Epidermal melanocyte (primary cell): Measurements from ENCODE around the gene PI4K2A.

ENCODE experiments used
- DNase-seq: peaks from one replicate; pipeline ENCODE4 v3.0.0; 2011; ENCODE audit warnings: low spot score; ENCODE audit not compliant: insufficient read length

Gene PI4K2A

GRCh38 chr10:97704341-97704740 lies 63.9 kb downstream of the PI4K2A start:
- DNase-seq: no peak

GRCh38 chr10:97705006-97705670 lies 64.7 kb downstream of the PI4K2A start:
- no peak for DNase-seq

- no peak for DNase-seq
Observed at GRCh38 chr10:97707134-97707861, 66.8 kb downstream of the PI4K2A start.

DNA sequence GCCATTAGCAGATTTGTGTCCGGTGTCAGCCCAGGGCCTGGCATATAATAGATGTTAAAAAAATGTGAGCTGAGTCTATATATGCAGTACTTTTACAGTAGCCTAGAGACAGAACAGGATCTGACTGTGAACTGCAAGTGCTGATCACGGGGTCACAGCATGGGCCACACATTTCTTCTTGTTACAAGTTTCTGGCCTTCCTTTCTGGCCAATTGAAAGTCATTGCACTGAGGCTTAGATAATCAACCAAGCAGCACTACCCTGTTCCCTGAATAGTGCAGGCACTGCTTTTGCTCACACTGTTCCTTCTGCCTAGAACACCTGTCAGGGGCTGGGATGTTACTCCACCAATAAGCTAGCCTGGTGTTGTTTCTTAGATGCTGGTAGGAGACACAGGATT lies 67.7 kb downstream of the PI4K2A start:
- DNase-seq: no peak

GRCh38 chr10:97708976-97709946 lies 68.8 kb downstream of the PI4K2A start:
- DNase-seq: peak; percentile 70

- no peak for DNase-seq
Observed at GRCh38 chr10:97711640-97712572, 71.4 kb downstream of the PI4K2A start.

- DNase-seq: peak; percentile 90
Observed at GRCh38 chr10:97713339-97713825, 72.9 kb downstream of the PI4K2A start, which contains the start of gene MARVELD1. Gene MARVELD1, plus strand, starts transcription at chr10:97713730. Its CDS starts 147 bp downstream, at chr10:97713877.

DNA sequence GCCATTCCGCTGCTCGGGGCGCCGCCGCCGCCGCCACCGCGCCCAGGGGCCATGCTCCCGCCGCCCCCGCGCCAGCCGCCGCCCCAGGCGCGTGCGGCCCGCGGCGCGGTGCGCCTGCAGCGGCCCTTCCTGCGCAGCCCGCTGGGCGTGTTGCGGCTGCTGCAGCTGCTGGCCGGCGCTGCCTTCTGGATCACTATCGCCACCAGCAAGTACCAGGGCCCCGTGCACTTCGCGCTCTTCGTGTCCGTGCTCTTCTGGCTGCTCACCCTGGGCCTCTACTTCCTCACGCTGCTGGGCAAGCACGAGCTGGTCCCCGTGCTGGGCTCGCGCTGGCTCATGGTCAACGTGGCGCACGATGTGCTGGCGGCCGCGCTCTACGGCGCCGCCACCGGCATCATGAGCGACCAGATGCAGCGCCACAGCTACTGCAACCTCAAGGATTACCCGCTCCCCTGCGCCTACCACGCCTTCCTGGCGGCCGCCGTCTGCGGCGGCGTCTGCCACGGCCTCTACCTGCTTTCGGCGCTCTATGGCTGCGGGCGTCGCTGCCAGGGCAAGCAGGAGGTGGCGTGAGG lies 73.4 kb downstream of the PI4K2A start:
- peak; percentile 52 for DNase-seq

GRCh38 chr10:97714401-97715258 lies 74.2 kb downstream of the PI4K2A start:
- DNase-seq: peak; percentile 88

- DNase-seq: no peak
Observed at GRCh38 chr10:97715259-97715874, 74.9 kb downstream of the PI4K2A start.

DNA sequence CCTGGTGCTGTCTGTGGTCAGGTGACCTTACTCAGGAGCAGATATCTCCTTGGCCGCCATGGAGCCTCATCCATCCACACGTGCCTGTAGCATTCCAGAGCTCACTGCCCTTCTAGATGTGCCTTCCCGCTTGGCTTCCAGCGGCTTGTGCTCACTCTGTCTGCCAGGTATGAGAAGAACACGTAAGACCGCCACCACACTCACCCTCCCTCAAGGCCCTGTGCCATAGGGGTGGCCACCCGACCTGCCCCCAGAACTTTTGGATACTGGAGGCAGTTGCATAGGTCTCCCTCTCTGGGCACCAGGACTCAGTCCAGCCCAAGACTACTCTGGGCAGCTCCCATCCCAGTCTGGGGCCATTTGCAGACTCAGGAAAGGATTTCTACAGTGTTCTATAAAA lies 77.2 kb downstream of the PI4K2A start:
- DNase-seq: no peak

GRCh38 chr10:97718178-97718577 lies 77.7 kb downstream of the PI4K2A start:
- DNase-seq: peak; percentile 88

- DNase-seq: no peak
Observed at GRCh38 chr10:97718659-97719142, 78.2 kb downstream of the PI4K2A start.

GRCh38 chr10:97719602-97720001 lies 79.1 kb downstream of the PI4K2A start:
- no peak for DNase-seq

- DNase-seq: no peak
Observed at GRCh38 chr10:97721871-97722780, 81.7 kb downstream of the PI4K2A start.

DNA sequence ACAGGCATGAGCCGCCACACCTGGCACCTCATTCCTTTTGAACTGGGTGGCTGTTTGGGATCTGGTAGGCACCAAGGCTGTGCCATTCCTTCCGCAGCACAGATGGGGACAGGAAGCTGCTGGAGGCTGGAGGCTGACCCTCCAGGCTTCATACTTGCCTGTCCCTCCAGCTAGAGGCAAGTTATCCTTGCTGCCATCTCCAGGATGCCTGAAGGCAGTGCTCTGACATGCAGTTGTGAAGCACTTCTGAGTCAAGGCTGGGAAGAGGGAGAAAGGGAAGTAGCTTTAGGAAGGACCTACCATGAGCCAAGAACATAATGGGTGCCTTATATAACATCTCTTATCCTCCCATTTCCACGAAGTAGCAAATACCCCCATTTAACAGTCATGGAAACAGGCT lies 82.5 kb downstream of the PI4K2A start:
- no peak for DNase-seq

DNA sequence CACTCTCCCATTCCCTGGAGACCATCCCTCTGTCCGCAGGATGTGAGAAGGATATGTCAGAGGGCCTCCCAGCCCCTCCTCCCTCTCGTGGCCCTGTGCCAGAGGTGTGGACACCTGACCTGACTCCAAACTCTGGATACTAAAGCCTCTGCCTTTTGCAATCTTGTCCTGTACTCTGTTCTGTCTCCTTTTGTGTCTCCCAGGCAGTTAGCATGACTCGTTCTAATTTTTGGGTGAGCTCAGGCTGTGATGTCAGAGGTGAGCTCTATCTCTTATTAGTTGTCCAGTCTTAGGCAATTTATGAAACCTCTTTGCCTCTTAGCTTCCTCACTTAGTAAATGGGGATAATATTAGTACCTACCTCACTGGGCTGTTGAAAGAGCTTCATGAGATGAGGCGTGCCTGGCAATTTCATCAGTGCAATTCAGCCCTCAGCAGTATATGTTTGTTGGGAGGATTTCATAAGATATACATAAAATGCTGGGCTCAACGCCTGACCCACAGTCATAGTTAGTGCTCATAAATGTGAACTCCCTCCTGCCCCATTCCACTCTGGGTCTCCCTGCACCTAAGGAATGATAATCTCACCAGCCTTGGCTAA lies 84.0 kb downstream of the PI4K2A start:
- DNase-seq: no peak
